Esophagus squamous epithelium (tissue), 5 donors: ENCODE results near the gene RPS4Y1. TPM values are rescaled to one million over a fixed set of nuclear protein-coding genes. Genes with fewer than 3 reads are reported as not detected.

Experiments used
- DNase-seq: peaks from one replicate; lab custom pipeline; 2025; lab: John Stamatoyannopoulos, UW
- H3K27ac ChIP-seq, 4 donors: fragments of 200-600 bp; sonication (generic); one replicate each; pipeline ENCODE4 v1.5.1; 2016 to 2019; ENCODE audit warnings: mild to moderate bottlenecking in 1 of 4
- H3K27me3 ChIP-seq, 4 donors: fragments of 200-600 bp; sonication (generic); 1 replicate in 3 of 4; 2 replicates in 1 of 4; pipeline versions ENCODE4 v1.5.1 to v1.6.0; 2017 to 2021; ENCODE audit warnings: antibody characterized with exemption in 1 of 4
- H3K36me3 ChIP-seq, 3 donors: fragments of 200-600 bp; sonication (generic); one replicate each; pipeline ENCODE4 v1.5.1; 2016 to 2019
- H3K4me1 ChIP-seq, 3 donors: fragments of 200-600 bp; sonication (generic); one replicate each; pipeline ENCODE4 v1.5.1; 2017 to 2019
- H3K4me3 ChIP-seq, 4 donors: fragments of 200-600 bp; sonication (generic); 1 replicate in 3 of 4; 2 replicates in 1 of 4; pipeline ENCODE4 v1.5.1; 2016 to 2019; ENCODE audit warnings: mild to moderate bottlenecking in 2 of 4, moderate library complexity in 1 of 4
- H3K9me3 ChIP-seq, 3 donors: fragments of 200-600 bp; sonication (generic); one replicate each; pipeline ENCODE4 v1.5.1; 2016 to 2019
- CTCF ChIP-seq, 6 experiments: fragments of 450-650 bp in 4 of 6; fragments of 200-600 bp in 2 of 6; sonication (generic) in 2 of 6; IDR thresholded peaks; one replicate each; pipeline ENCODE4 v1.5.1; 2016 to 2019; ENCODE audit warnings: antibody characterized with exemption in 6 of 6, mild to moderate bottlenecking in 4 of 6, moderate library complexity in 4 of 6
- POLR2A ChIP-seq, 4 donors: fragments of 450-650 bp; IDR thresholded peaks; one replicate each; pipeline ENCODE4 v1.6.1; 2017; ENCODE audit warnings: antibody characterized with exemption in 4 of 4, mild to moderate bottlenecking in 4 of 4, moderate library complexity in 3 of 4
- WGBS, 2 donors: methylation state at CpG; one replicate each; pipeline ENCODE4 v1.1.5; 2018; 5-methylcytosine and 5-hydroxymethylcytosine counted together
- intact Hi-C: fragments of 100-400 bp; cut with DNase I; formaldehyde crosslinking; loops from one replicate; pipeline ENCODE4 v1.15.0; 2022
- total RNA-seq, 4 donors: library from RNA; depleted of rRNA; stranded (reverse); fragments of >200 nt; gene quantifications; one replicate each; pipeline ENCODE4 v1.1.0, GENCODE V29; 2016
- donor health status: DM: yes; HTN: yes; CAD: no.

RPS4Y1 gene
- total RNA-seq, 4 donors from 2014 or later = 0.23 to 290 (median 105) TPM

- H3K36me3 ChIP-seq = no peaks in the 10 kb centered on the region
- no peak overlapping the region for H3K4me3 ChIP-seq
- intact Hi-C loops = no loop called here
- no peak overlapping the region for H3K27ac ChIP-seq
- DNase-seq = no peak
- H3K9me3 ChIP-seq = no peaks in the 10 kb centered on the region
- TF ChIP-seq CTCF (IDR thresholded peaks at IDR 0.05) = no peak
- no peak for TF ChIP-seq POLR2A (IDR thresholded peaks at IDR 0.05)
- WGBS, 2 donors = 62% methylated on average over 3 of the region's 3 CpGs; no CpG with 5 or more reads in 1 of the 2 donors
- no peaks in the 10 kb centered on the region for H3K4me1 ChIP-seq
- H3K27me3 ChIP-seq = no peaks in the 10 kb centered on the region
Measured at GRCh38 chrY:2824471-2824870, 16.9 kb upstream of the RPS4Y1 start.

- Histone ChIP-seq H3K9me3 (no peaks in the 10 kb centered on the region), H3K4me1 (no peaks in the 10 kb centered on the region), H3K27ac (no peak overlapping the region), H3K36me3 (no peaks in the 10 kb centered on the region), H3K27me3 (peaks cover 0 to 11% (median 0%) of the 10 kb centered on the region in 4 donors), H3K4me3 (no peak overlapping the region)
- intact Hi-C loops = no loop called here
- WGBS, 2 donors = 39% methylated on average over 3 of the region's 5 CpGs; no CpG with 5 or more reads in 1 of the 2 donors
- no peak for DNase-seq
- TF ChIP-seq POLR2A (IDR thresholded peaks at IDR 0.05) = no peak
- TF ChIP-seq CTCF (IDR thresholded peaks at IDR 0.05) = no peak
Measured at GRCh38 chrY:2828497-2828896, 12.9 kb upstream of the RPS4Y1 start.

GRCh38 chrY:2835230-2835629 is 6.2 kb upstream of the RPS4Y1 start:
- Histone ChIP-seq H3K9me3 (no peaks in the 10 kb centered on the region), H3K27ac (no peak overlapping the region), H3K4me1 (no peaks in the 10 kb centered on the region), H3K4me3 (no peak overlapping the region), H3K36me3 (no peaks in the 10 kb centered on the region), H3K27me3 (peaks cover 0 to 8% (median 0%) of the 10 kb centered on the region in 4 donors)
- intact Hi-C loops = no loop called here
- TF ChIP-seq POLR2A (IDR thresholded peaks at IDR 0.05) = no peak
- TF ChIP-seq CTCF (IDR thresholded peaks at IDR 0.05) = no peak
- no peak for DNase-seq

- Histone ChIP-seq H3K27me3 (peaks cover 0 to 7% (median 0%) of the 10 kb centered on the region in 4 donors), H3K27ac (no peak overlapping the region), H3K36me3 (no peaks in the 10 kb centered on the region), H3K4me1 (peaks cover 0 to under 1% (median 0%) of the 10 kb centered on the region in 3 donors), H3K9me3 (no peaks in the 10 kb centered on the region), H3K4me3 (no peak overlapping the region)
- no peak for DNase-seq
- TF ChIP-seq POLR2A (IDR thresholded peaks at IDR 0.05) = no peak
- no peak for TF ChIP-seq CTCF (IDR thresholded peaks at IDR 0.05)
- WGBS, 2 donors = 83% methylated on average over 1 of the region's 2 CpGs; no CpG with 5 or more reads in 1 of the 2 donors
- intact Hi-C loops = no loop called here
Measured at GRCh38 chrY:2837078-2837477, 4.3 kb upstream of the RPS4Y1 start.

- no peak for DNase-seq
- Histone ChIP-seq H3K9me3 (no peaks in the 10 kb centered on the region), H3K27me3 (peaks cover 0 to 7% (median 0%) of the 10 kb centered on the region in 4 donors), H3K27ac (no peak overlapping the region), H3K4me3 (no peak overlapping the region), H3K36me3 (no peaks in the 10 kb centered on the region), H3K4me1 (peaks cover 0 to 9% (median 0%) of the 10 kb centered on the region in 3 donors)
- intact Hi-C loops = no loop called here
- TF ChIP-seq CTCF (IDR thresholded peaks at IDR 0.05) (no peak), POLR2A (IDR thresholded peaks at IDR 0.05) (no peak)
- WGBS, 2 donors = 75% methylated on average over 1 of the region's 1 CpG; no CpG with 5 or more reads in 1 of the 2 donors
Measured at GRCh38 chrY:2837932-2838331, 3.5 kb upstream of the RPS4Y1 start.
